GM12878 (cell line): ENCODE results near the gene PPARD. TPM values are rescaled to one million over a fixed set of nuclear protein-coding genes. Genes with fewer than 3 reads are reported as not detected.

Experiments used
- ATAC-seq: fragments of 200-7000 bp; cut with Tn5 transposase; 3 replicates; pipeline ENCODE4 v1.9.1; 2020; ENCODE audit warnings: mild to moderate bottlenecking, moderate library complexity
- BruUV-seq: library from RNA; stranded (reverse); fragments of 400-500 nt; replicated peaks from 2 replicates; lab custom pipeline; 2021; lab: Mats Ljungman, UMichigan
- CTCF ChIA-PET: fragments of 300-600 bp; sonication (Branson Sonifier 250); formaldehyde crosslinking; extraction: SDS; loops from one replicate; lab custom pipeline; 2021; ENCODE audit warnings: inconsistent platforms; lab: Yijun Ruan, JAX
- POLR2A ChIA-PET: fragments of 350-600 bp; formaldehyde crosslinking; extraction: SDS; loops from one replicate; lab custom pipeline; 2021; ENCODE audit warnings: inconsistent platforms; lab: Charles Lee
- RAD21 ChIA-PET: fragments of 300-600 bp; sonication (Branson Sonifier 250); formaldehyde crosslinking; loops from one replicate; lab custom pipeline; 2023; ENCODE audit warnings: antibody characterized with exemption; ENCODE audit not compliant: unreplicated experiment; lab: Charles Lee
- SMC1A ChIA-PET: fragments of 300-600 bp; sonication (Branson Sonifier 250); formaldehyde crosslinking; loops from one replicate; lab custom pipeline; 2023; ENCODE audit not compliant: unreplicated experiment, uncharacterized antibody; lab: Charles Lee
- DNase-seq: peaks from one replicate; pipeline ENCODE4 v3.0.0-alpha.2; 2011; ENCODE audit warnings: low read depth, low spot score
- FAIRE-seq: peaks from 3 replicates; lab custom pipeline; 2011; peaks lifted over from hg19 to GRCh38; lab: Jason Lieb, UNC
- H2AFZ ChIP-seq: 2 replicates; pipeline ENCODE4 v1.6.0; 2011; ENCODE audit warnings: low read depth, low read length, control low read depth; ENCODE audit not compliant: control insufficient read depth
- H3K27ac ChIP-seq: 2 replicates; pipeline ENCODE4 v1.5.1; 2011; ENCODE audit warnings: control low read depth; ENCODE audit not compliant: control insufficient read depth, insufficient read depth
- H3K27me3 ChIP-seq, 2 experiments: replicated peaks in 1 of 2; 2 replicates each; pipeline versions ENCODE4 v1.6.0 to v1.6.1; 2011; ENCODE audit warnings: low read length in 1 of 2; ENCODE audit not compliant: control insufficient read depth in 2 of 2, insufficient read depth in 2 of 2
- H3K36me3 ChIP-seq, 2 experiments: 2 replicates each; pipeline ENCODE4 v1.5.1; 2011; ENCODE audit warnings: low read length in 1 of 2; ENCODE audit not compliant: control insufficient read depth in 2 of 2, insufficient read depth in 2 of 2
- H3K4me1 ChIP-seq: 2 replicates; pipeline ENCODE4 v1.6.1; 2011; ENCODE audit warnings: mild to moderate bottlenecking, low read length, moderate library complexity, mixed read lengths; ENCODE audit not compliant: control insufficient read depth, insufficient read depth
- H3K4me2 ChIP-seq: 2 replicates; pipeline ENCODE4 v1.6.0; 2011; ENCODE audit warnings: control low read depth; ENCODE audit not compliant: control insufficient read depth, insufficient read depth
- H3K4me3 ChIP-seq: fragments of 200-600 bp; sonication (generic); 2 replicates; pipeline ENCODE4 v1.5.1; 2016
- H3K79me2 ChIP-seq: 2 replicates; pipeline ENCODE4 v1.6.0; 2011; ENCODE audit warnings: low read length; ENCODE audit not compliant: control insufficient read depth, insufficient read depth
- H3K9ac ChIP-seq: 2 replicates; pipeline ENCODE4 v1.8.0; 2011; ENCODE audit warnings: low read length, control low read depth, mixed read lengths; ENCODE audit not compliant: control insufficient read depth, insufficient read depth
- H3K9me3 ChIP-seq: replicated peaks from 3 replicates; pipeline ENCODE4 v1.5.1; 2011; ENCODE audit warnings: mild to moderate bottlenecking, low read length; ENCODE audit not compliant: control insufficient read depth, insufficient read depth
- H4K20me1 ChIP-seq: 2 replicates; pipeline ENCODE4 v1.6.0; 2011; ENCODE audit not compliant: control insufficient read depth, insufficient read depth
- BCLAF1 ChIP-seq: fragments of 450-650 bp; IDR thresholded peaks from 2 replicates; pipeline ENCODE4 v1.6.1; 2017; ENCODE audit warnings: antibody characterized with exemption, mild to moderate bottlenecking, moderate library complexity
- BRCA1 ChIP-seq: IDR thresholded peaks from 2 replicates; pipeline ENCODE4 v1.6.1; 2011; ENCODE audit warnings: low read depth, low read length, improper control_type of control experiment
- HDAC6 ChIP-seq: fragments of 200-600 bp; sonication (generic); IDR thresholded peaks from one replicate; pipeline ENCODE4 v1.8.0; 2017; ENCODE audit warnings: antibody characterized with exemption; ENCODE audit not compliant: unreplicated experiment
- HSF1 ChIP-seq: fragments of 150-350 bp; IDR thresholded peaks from 2 replicates; pipeline ENCODE4 v1.6.1; 2014; ENCODE audit warnings: mild to moderate bottlenecking, low read depth, low read length
- IRF5 ChIP-seq: fragments of 450-650 bp; IDR thresholded peaks from 2 replicates; pipeline ENCODE4 v1.6.1; 2017; ENCODE audit warnings: borderline replicate concordance
- MEF2B ChIP-seq: fragments of 450-650 bp; IDR thresholded peaks from 2 replicates; pipeline ENCODE4 v1.6.1; 2018; ENCODE audit warnings: mild to moderate bottlenecking, moderate library complexity; ENCODE audit not compliant: partially characterized antibody, poor library complexity, severe bottlenecking
- NR2C2 ChIP-seq: IDR thresholded peaks from 2 replicates; pipeline ENCODE4 v1.6.1; 2011; ENCODE audit warnings: borderline replicate concordance, low read depth; ENCODE audit not compliant: control insufficient read depth, insufficient read length
- PAX5 ChIP-seq: IDR thresholded peaks from 2 replicates; pipeline ENCODE4 v1.6.1; 2011; ENCODE audit warnings: low read depth, low read length, borderline replicate concordance
- RFX5 ChIP-seq: IDR thresholded peaks from 2 replicates; pipeline ENCODE4 v1.6.1; 2011; ENCODE audit warnings: low read depth, low read length, improper control_type of control experiment
- SMAD5 ChIP-seq: IDR thresholded peaks from 2 replicates; pipeline ENCODE4 v1.6.1; 2016; ENCODE audit warnings: antibody characterized with exemption, low read depth
- SRF ChIP-seq, 2 experiments: IDR thresholded peaks; 2 replicates each; pipeline ENCODE4 v1.6.1; 2011; ENCODE audit warnings: low read depth in 2 of 2, low read length in 2 of 2, mild to moderate bottlenecking in 1 of 2, moderate library complexity in 1 of 2
- TCF3 ChIP-seq: IDR thresholded peaks from 2 replicates; pipeline ENCODE4 v1.6.1; 2012; ENCODE audit warnings: low read depth, mild to moderate bottlenecking, low read length, borderline replicate concordance; ENCODE audit not compliant: insufficient read depth
- ZBED1 ChIP-seq: IDR thresholded peaks from 2 replicates; pipeline ENCODE4 v1.6.1; 2016; ENCODE audit warnings: borderline replicate concordance
- ZZZ3 ChIP-seq: IDR thresholded peaks from 2 replicates; pipeline ENCODE4 v1.6.1; 2011; ENCODE audit warnings: low read depth; ENCODE audit not compliant: control insufficient read depth, insufficient read length
- WGBS: methylation state at CpG from one replicate; pipeline ENCODE4 v1.1.6; 2016; ENCODE audit warnings: low lambda C conversion rate; ENCODE audit not compliant: insufficient replicate concordance, insufficient coverage; ENCODE audit errors: missing lambda C conversion rate; 5-methylcytosine and 5-hydroxymethylcytosine counted together
- in situ Hi-C: fragments of 300-500 bp; cut with MboI; formaldehyde crosslinking; loops from 9 replicates; pipeline ENCODE4 v1.14.3; 2018; ENCODE audit warnings: mixed read lengths
- intact Hi-C: fragments of 100-400 bp; cut with micrococcal nuclease; formaldehyde crosslinking; loops from one replicate; pipeline ENCODE4 v1.14.2; 2022; ENCODE audit not compliant: unreplicated experiment
- polyA plus RNA-seq, 11 experiments: library from polyadenylated mRNA; depleted of rRNA in 4 of 11; unstranded in 6 of 11; stranded (reverse) in 5 of 11; fragments of >200 nt; fragmentation: Nextera tagmentation in 4 of 11; fragmentation: Illumina TruSeq in 1 of 11; extraction: Ambion mirVana in 4 of 11; extraction: Trizol in 1 of 11; gene quantifications; 1 replicate in 1 of 11; 2 replicates in 10 of 11; pipeline versions ENCODE4 v1.2.1 to v1.2.3, GENCODE V29; 2011 to 2016; ENCODE audit warnings: inconsistent platforms in 2 of 11, missing spikeins in 2 of 11, low read depth in 1 of 11
- total RNA-seq, 4 experiments: library from RNA; depleted of rRNA in 3 of 4; stranded (reverse); fragments of >200 nt in 3 of 4; fragmentation: Illumina TruSeq in 1 of 4; extraction: Trizol in 1 of 4; gene quantifications; 2 replicates each; pipeline versions ENCODE4 v1.2.1 to v1.2.3, GENCODE V29; 2013 to 2021

The PPARD gene
- total and polyA plus RNA-seq, 10 of the 15 experiments (the other 5 are each of a cell fraction or from before 2014, with no cell fraction given) = 0.05 to 12.6 (median 6.7) TPM

GRCh38 chr6:35297601-35298481, 44.5 kb upstream of the PPARD start, which contains the start of gene DEF6:
Gene DEF6 (plus strand): TSS chr6:35297818. CDS start chr6:35297857, 39 bp downstream.
- ChIA-PET CTCF (interaction anchor here (0.6 to 7.2 kb wide), 23 partner anchors 9 to 438 kb away, joined by 3 to 217 read pairs (median 4); partner anchors contain the start of genes FANCE, PPARD, RPL10A and ZNF76), POLR2A (interaction anchor here (0.5 to 2.1 kb wide), 10 partner anchors 12 to 171 kb away, joined by 3 to 7 read pairs (median 3); partner anchors contain the start of genes PPARD, RPL10A and ZNF76), SMC1A (interaction anchor here (0.6 to 7.1 kb wide), 12 partner anchors 10 to 439 kb away, joined by 3 to 135 read pairs (median 4); partner anchors contain the start of genes ARMC12, FANCE and PPARD), RAD21 (interaction anchor here (0.6 to 7.5 kb wide), 14 partner anchors 15 to 439 kb away, joined by 3 to 127 read pairs (median 4); partner anchors contain the start of genes ARMC12, FANCE, PPARD and RPL10A)
- H3K9ac ChIP-seq = peak within 1 kb of the TSS; percentile 79
- BruUV-seq = TSS peak; percentile 50
- DNase-seq (peak; percentile 72), FAIRE-seq (peak; percentile 97), ATAC-seq (peak; percentile 92)
- H3K27me3 ChIP-seq = no peaks in the 10 kb centered on the region
- in situ Hi-C loops = loop anchor here (5.0 kb wide), 2 partner anchors 34 to 169 kb away; partner anchors contain the start of gene RPL10A
- H3K9me3 ChIP-seq = no peaks in the 10 kb centered on the region
- WGBS = under 1% methylated on average over 35 of the region's 35 CpGs
- H3K36me3 ChIP-seq = peaks cover 4 to 14% of the 10 kb centered on the region in 2 experiments; a peak in 3 of 4 replicates
- no peaks in the 10 kb centered on the region for H4K20me1 ChIP-seq
- peak within 1 kb of the TSS; percentile 93 for H3K27ac ChIP-seq
- peaks cover 25% of the 10 kb centered on the region for H3K4me1 ChIP-seq
- peaks cover 41% of the 10 kb centered on the region for H3K79me2 ChIP-seq
- intact Hi-C loops = loop anchor here (1.0 to 10.0 kb wide), 6 partner anchors 29 to 434 kb away; partner anchors contain the start of genes PPARD and RPL10A
- H3K4me3 ChIP-seq = peak within 1 kb of the TSS; percentile 89
- H2AFZ ChIP-seq = peak within 1 kb of the TSS; percentile 80
- peak within 1 kb of the TSS; percentile 97 for H3K4me2 ChIP-seq
- no peak for TF ChIP-seq BRCA1
- TF ChIP-seq PAX5 = no peak
- no peak for TF ChIP-seq MEF2B
- TF ChIP-seq RFX5 = no peak
- no peak; the same call in 1 of the 2 replicates for TF ChIP-seq SMAD5
- no peak for TF ChIP-seq HSF1
- no peak for TF ChIP-seq SRF (IDR thresholded peaks at IDR 0.05; ENCODE audit: low read depth in 2 of 2, low read length in 2 of 2)
- TF ChIP-seq IRF5 = no peak
- no peak for TF ChIP-seq ZBED1
- no peak for TF ChIP-seq NR2C2
- TF ChIP-seq HDAC6 = no peak
- TF ChIP-seq ZZZ3 = no peak
- TF ChIP-seq TCF3 = peak; percentile 79
- no peak for TF ChIP-seq BCLAF1
